NCI-H1930 (cell line): Measurements from ENCODE around the gene SORBS1.

ENCODE experiments used
- DNase-seq, 2 experiments: peaks; one replicate each; lab custom pipeline; 2025; lab: John Stamatoyannopoulos, UW

Gene SORBS1

DNA sequence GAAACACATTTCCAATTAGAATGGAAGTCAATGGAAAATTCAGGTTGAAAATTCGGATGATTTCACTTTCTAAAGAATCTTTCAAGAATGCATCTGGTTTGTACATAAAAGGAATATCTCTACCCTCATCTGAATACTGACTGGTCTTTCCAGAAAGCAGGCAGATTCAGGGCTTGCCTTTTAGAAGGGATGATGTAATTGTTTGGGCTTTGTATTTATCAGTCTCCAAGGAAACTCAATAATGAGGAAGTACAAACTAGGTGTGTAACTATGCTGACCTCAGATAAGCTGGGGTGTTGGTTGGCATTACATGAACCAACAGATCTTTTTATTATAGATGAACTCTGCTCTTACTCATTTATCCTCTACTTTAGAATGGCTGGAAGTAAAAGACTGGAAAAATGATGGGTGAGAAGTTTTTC lies 294.5 kb downstream of the SORBS1 start:
- no peak for DNase-seq

DNA sequence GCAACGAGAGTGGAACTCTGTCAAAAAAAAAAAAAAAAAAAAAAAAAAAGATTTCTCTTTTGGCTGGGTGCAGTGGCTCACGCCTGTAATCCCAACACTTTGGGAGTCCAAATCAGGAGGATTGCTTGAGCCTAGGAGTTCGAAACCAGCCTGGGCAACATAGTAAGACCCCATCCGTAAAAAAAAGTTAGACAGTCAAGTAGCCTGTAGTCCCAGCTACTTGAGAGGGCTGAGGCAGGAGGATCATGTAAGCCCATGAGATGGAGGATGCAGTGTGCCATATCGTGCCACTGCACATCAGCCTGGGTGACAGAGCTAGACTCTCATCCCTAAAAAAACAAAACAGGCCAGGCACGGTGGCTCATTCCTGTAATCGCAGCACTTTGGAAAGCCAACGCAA lies 295.6 kb downstream of the SORBS1 start:
- no peak for DNase-seq

DNA sequence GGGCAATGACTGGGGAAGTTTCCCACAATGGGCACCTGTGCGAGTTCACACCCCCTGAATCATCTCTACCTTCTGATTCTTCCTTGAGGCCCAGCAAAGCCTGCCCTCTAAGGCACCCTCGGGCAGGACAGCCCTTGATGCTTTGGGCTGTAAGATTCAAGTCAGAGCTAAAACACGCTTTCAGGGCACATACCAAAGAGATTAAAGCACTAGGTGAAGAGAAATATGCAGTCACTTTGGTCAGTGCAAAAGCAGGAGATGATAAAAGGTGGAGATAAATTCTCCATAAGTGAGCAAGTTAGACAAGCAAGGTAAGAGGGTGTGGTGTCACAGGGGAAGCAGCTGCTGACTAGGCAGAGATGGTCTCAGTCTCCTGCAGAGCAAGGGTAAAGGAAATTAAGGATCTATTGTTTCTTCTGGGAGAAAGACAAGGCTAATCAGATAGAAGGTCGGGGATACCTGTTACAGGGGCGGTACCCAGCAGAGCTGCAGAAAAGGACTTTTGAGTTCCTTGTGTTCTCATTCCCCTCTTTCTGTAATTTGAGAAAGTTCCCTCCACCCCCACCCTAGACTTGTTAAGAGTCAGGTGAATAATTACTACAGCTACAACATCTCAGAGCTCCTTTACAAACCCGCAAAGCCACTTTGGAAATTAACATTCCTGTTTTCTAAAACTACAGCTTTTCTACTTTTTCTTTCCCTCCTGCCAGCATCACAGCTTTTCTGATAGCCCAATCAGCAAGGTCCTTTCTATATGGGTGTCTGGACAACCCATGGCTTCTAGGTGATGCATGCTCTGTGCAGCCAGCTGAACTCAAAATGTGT lies 296.7 kb downstream of the SORBS1 start:
- DNase-seq = no peak

DNA sequence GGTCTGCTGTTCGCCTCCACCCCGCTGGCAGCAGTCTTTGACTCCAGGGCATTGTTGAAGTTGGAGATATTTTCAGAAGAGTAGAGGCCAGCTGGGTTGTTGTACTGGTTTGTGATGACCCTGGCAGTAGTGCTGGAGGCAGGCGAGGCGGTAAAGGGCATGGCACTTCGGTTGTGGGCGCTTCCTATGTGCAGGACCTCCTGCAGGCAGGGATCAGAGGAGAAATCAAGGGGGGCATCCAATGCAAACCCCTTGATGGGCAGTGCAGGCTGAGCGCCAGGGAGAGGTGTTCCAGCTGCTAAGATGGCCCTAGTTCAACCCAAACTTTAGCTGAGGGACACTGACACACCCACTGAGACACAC lies 297.3 kb downstream of the SORBS1 start:
- DNase-seq = no peak

DNA sequence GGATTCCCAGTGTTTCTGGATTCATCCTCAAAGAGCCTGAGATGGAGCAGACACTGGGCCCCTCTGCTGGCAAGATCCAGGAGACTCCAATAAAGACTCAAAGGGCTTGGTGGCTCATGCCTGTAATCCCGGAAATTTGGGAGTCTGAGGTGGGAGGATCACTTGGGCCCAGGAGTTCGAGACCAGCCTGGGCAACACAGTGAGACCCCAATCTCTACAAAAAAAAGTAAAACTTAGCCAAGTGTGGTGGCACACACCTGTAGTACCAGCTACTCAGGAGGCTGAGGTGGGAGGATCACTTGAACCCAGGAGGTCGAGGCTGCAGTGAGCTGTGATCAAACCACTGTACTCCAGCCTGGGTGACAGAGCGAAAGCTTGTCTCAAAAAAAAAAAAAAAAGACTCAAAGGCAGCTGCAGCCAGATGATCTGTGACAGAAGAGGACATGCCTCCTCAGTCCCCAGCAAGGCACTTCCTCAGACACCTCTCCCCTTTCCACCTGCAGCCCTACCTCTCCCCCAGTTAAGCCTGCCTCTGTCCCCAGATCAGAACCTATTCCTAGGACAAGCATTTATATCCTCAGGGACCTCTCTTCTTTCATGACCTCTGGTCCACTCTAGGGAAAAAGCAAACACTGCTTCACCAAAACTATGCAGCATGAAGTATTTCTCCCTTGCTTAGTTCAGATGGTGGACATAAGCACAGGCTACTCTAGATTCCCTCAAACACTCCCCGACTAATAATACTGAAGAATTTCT lies 298.2 kb downstream of the SORBS1 start:
- no peak for DNase-seq

DNA sequence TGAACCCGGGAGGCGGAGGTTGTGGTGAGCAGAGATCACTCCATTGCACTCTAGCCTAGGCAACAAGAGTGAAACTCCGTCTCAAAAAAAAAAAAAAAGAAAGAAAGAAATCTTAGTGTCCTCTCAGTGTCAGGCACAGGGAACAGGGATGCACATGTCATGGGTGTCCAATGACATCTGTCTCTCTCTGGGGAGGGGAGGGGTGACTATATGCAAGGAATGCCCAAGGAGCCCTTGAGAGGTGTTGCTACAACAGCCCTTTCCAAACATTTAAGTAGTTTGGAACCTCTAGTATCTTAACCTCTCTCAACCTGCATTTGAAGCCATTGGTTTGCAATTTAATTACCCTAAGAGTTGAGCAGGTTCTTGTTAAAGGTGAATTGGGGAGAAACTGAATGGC lies 299.2 kb downstream of the SORBS1 start:
- DNase-seq = no peak
